H1 (cell line): ENCODE results near the gene DPM3. TPM values are rescaled to one million over a fixed set of nuclear protein-coding genes. Genes with fewer than 3 reads are reported as not detected.

Source experiments
- CTCF ChIA-PET: fragments of 300-600 bp; sonication (Branson Sonifier 250); formaldehyde crosslinking; loops from one replicate; lab custom pipeline; 2021; ENCODE audit not compliant: partially characterized antibody; lab: Charles Lee
- POLR2A ChIA-PET: fragments of 300-600 bp; sonication (Branson Sonifier 250); formaldehyde crosslinking; loops from one replicate; lab custom pipeline; 2021; ENCODE audit warnings: inconsistent platforms; ENCODE audit not compliant: partially characterized antibody; lab: Charles Lee
- DNase-seq, 2 experiments: peaks; one replicate each; pipeline versions ENCODE4 v3.0.0 to v3.0.0-alpha.2; 2010 to 2022; ENCODE audit warnings: low spot score in 2 of 2, low read depth in 1 of 2, mixed read lengths in 1 of 2
- FAIRE-seq: peaks from 2 replicates; lab custom pipeline; 2011; peaks lifted over from hg19 to GRCh38; lab: Jason Lieb, UNC
- H2AFZ ChIP-seq: 2 replicates; pipeline ENCODE4 v1.8.1; 2012; ENCODE audit warnings: low read length, inconsistent platforms
- H2AK5ac ChIP-seq: 2 replicates; pipeline ENCODE4 v1.6.1; 2013; ENCODE audit warnings: low read depth, low read length
- H2BK120ac ChIP-seq: replicated peaks from 2 replicates; pipeline ENCODE3; 2013; ENCODE audit warnings: low read depth, low read length, inconsistent platforms
- H2BK12ac ChIP-seq: 2 replicates; pipeline ENCODE4 v1.6.1; 2013; ENCODE audit warnings: low read depth, low read length
- H2BK15ac ChIP-seq: 2 replicates; pipeline ENCODE4 v1.6.1; 2013; ENCODE audit warnings: low read length
- H2BK20ac ChIP-seq: 2 replicates; pipeline ENCODE4 v1.6.1; 2013; ENCODE audit warnings: low read length
- H2BK5ac ChIP-seq: 2 replicates; pipeline ENCODE4 v1.6.1; 2013; ENCODE audit warnings: low read depth, low read length
- H3K14ac ChIP-seq: 2 replicates; pipeline ENCODE4 v1.6.1; 2013; ENCODE audit warnings: inconsistent platforms; ENCODE audit not compliant: insufficient read length
- H3K18ac ChIP-seq: 2 replicates; pipeline ENCODE4 v1.6.1; 2013; ENCODE audit warnings: low read length; ENCODE audit errors: extremely low read depth
- H3K23ac ChIP-seq: 2 replicates; pipeline ENCODE4 v1.6.1; 2013; ENCODE audit warnings: inconsistent platforms; ENCODE audit not compliant: insufficient read length
- H3K23me2 ChIP-seq: 2 replicates; pipeline ENCODE4 v1.6.1; 2013; ENCODE audit warnings: low read depth, low read length
- H3K27ac ChIP-seq: 2 replicates; pipeline ENCODE4 v1.6.1; 2011; ENCODE audit warnings: low read depth, low read length, inconsistent platforms
- H3K27me3 ChIP-seq, 4 experiments: replicated peaks in 1 of 4; 1 replicate in 1 of 4; 2 replicates in 3 of 4; pipeline versions ENCODE4 v1.6.1 to v1.8.1; 2011 to 2013; ENCODE audit warnings: low read length in 3 of 4, mild to moderate bottlenecking in 3 of 4, inconsistent platforms in 2 of 4, mixed read lengths in 2 of 4, moderate library complexity in 1 of 4; ENCODE audit not compliant: control insufficient read depth in 3 of 4, insufficient read depth in 3 of 4; ENCODE audit errors: extremely low read depth in 1 of 4
- H3K36me3 ChIP-seq, 4 experiments: 2 replicates each; pipeline versions ENCODE4 v1.6.1 to v1.8.1; 2011 to 2013; ENCODE audit warnings: mild to moderate bottlenecking in 4 of 4, low read length in 3 of 4, moderate library complexity in 2 of 4, control low read depth in 1 of 4, inconsistent platforms in 1 of 4; ENCODE audit not compliant: insufficient read depth in 4 of 4, control insufficient read depth in 2 of 4
- H3K4ac ChIP-seq: replicated peaks from 2 replicates; pipeline ENCODE3; 2013; ENCODE audit warnings: low read length, low read depth, mixed read lengths, inconsistent platforms; ENCODE audit not compliant: insufficient read length
- H3K4me1 ChIP-seq, 4 experiments: replicated peaks in 1 of 4; 1 replicate in 1 of 4; 2 replicates in 3 of 4; pipeline versions ENCODE4 v1.6.1 to v1.8.1; 2011 to 2013; ENCODE audit warnings: low read length in 3 of 4, inconsistent platforms in 2 of 4, mixed read lengths in 1 of 4; ENCODE audit not compliant: insufficient read depth in 4 of 4, control insufficient read depth in 3 of 4
- H3K4me2 ChIP-seq, 2 experiments: 2 replicates each; pipeline versions ENCODE4 v1.6.1 to v1.8.1; 2011 to 2013; ENCODE audit warnings: low read depth in 2 of 2, low read length in 2 of 2, control low read depth in 1 of 2, inconsistent platforms in 1 of 2, mild to moderate bottlenecking in 1 of 2; ENCODE audit not compliant: insufficient read depth in 1 of 2
- H3K4me3 ChIP-seq, 4 experiments: fragments of 200-600, 300-600 bp in 1 of 4; sonication (generic), shearing (Covaris generic), sonication (Bioruptor Twin) in 1 of 4; 2 replicates each; pipeline versions ENCODE4 v1.5.1 to v1.8.1; 2011 to 2016; ENCODE audit warnings: low read length in 4 of 4, low read depth in 3 of 4, control low read depth in 2 of 4, inconsistent platforms in 2 of 4, mild to moderate bottlenecking in 2 of 4, mixed read lengths in 1 of 4, moderate library complexity in 1 of 4; ENCODE audit not compliant: insufficient read depth in 2 of 4; ENCODE audit errors: extremely low read depth in 1 of 4
- H3K56ac ChIP-seq: replicated peaks from 2 replicates; pipeline ENCODE3; 2013; ENCODE audit warnings: low read depth, mild to moderate bottlenecking, mixed read lengths, low read length, inconsistent platforms; ENCODE audit not compliant: insufficient read length
- H3K79me1 ChIP-seq: 2 replicates; pipeline ENCODE4 v1.6.1; 2013; ENCODE audit warnings: low read depth, low read length, control low read depth
- H3K79me2 ChIP-seq, 2 experiments: 2 replicates each; pipeline versions ENCODE4 v1.6.1 to v1.8.1; 2012 to 2013; ENCODE audit warnings: low read length in 2 of 2, mild to moderate bottlenecking in 2 of 2, inconsistent platforms in 1 of 2; ENCODE audit not compliant: insufficient read depth in 2 of 2, control insufficient read depth in 1 of 2
- H3K9ac ChIP-seq, 4 experiments: replicated peaks in 1 of 4; 1 replicate in 1 of 4; 2 replicates in 3 of 4; pipeline versions ENCODE4 v1.6.1 to v1.8.1; 2011 to 2013; ENCODE audit warnings: low read depth in 3 of 4, low read length in 3 of 4, control low read depth in 2 of 4, mild to moderate bottlenecking in 2 of 4, moderate library complexity in 2 of 4, inconsistent platforms in 1 of 4; ENCODE audit errors: extremely low read depth in 1 of 4
- H3K9me3 ChIP-seq, 2 experiments: 2 replicates each; pipeline versions ENCODE4 v1.6.1 to v1.8.1; 2012 to 2013; ENCODE audit warnings: mild to moderate bottlenecking in 2 of 2, moderate library complexity in 2 of 2, control low read depth in 1 of 2, inconsistent platforms in 1 of 2, low read depth in 1 of 2, low read length in 1 of 2, mixed read lengths in 1 of 2; ENCODE audit not compliant: insufficient read depth in 2 of 2
- H4K20me1 ChIP-seq, 2 experiments: replicated peaks in 1 of 2; 2 replicates each; pipeline versions ENCODE3 to v1.8.1; 2011 to 2013; ENCODE audit warnings: inconsistent platforms in 2 of 2, low read length in 2 of 2, mild to moderate bottlenecking in 1 of 2; ENCODE audit not compliant: insufficient read depth in 2 of 2, control insufficient read depth in 1 of 2
- H4K5ac ChIP-seq: 2 replicates; pipeline ENCODE4 v1.6.1; 2013; ENCODE audit warnings: low read length, low read depth, mixed read lengths, inconsistent platforms; ENCODE audit not compliant: insufficient read length
- H4K8ac ChIP-seq: 2 replicates; pipeline ENCODE4 v1.8.0; 2013; ENCODE audit warnings: mild to moderate bottlenecking, moderate library complexity, low read length, inconsistent platforms; ENCODE audit not compliant: insufficient read depth; ENCODE audit errors: extremely low read depth
- H4K91ac ChIP-seq: replicated peaks from 2 replicates; pipeline ENCODE3; 2013; ENCODE audit warnings: low read length, mixed read lengths, inconsistent platforms; ENCODE audit not compliant: insufficient read length
- BRCA1 ChIP-seq: IDR thresholded peaks from 2 replicates; pipeline ENCODE4 v1.6.1; 2012; ENCODE audit warnings: low read depth, low read length, improper control_type of control experiment
- CTBP2 ChIP-seq: IDR thresholded peaks from 2 replicates; pipeline ENCODE4 v1.7.0; 2011; ENCODE audit warnings: borderline replicate concordance, mild to moderate bottlenecking, moderate library complexity, mixed read lengths, low read length; ENCODE audit not compliant: insufficient read depth, insufficient read length
- FOSL1 ChIP-seq: IDR thresholded peaks from 2 replicates; pipeline ENCODE4 v1.6.1; 2011; ENCODE audit warnings: mild to moderate bottlenecking, low read depth, low read length, moderate library complexity; ENCODE audit not compliant: insufficient read depth
- HDAC2 ChIP-seq, 2 experiments: fragments of 300-600 bp in 1 of 2; sonication (generic) in 1 of 2; IDR thresholded peaks; 2 replicates each; pipeline ENCODE4 v1.6.1; 2011 to 2012; ENCODE audit warnings: low read depth in 2 of 2, low read length in 2 of 2, mild to moderate bottlenecking in 2 of 2, moderate library complexity in 2 of 2, borderline replicate concordance in 1 of 2, inconsistent platforms in 1 of 2
- POU5F1 ChIP-seq: IDR thresholded peaks from 2 replicates; pipeline ENCODE4 v1.6.1; 2011; ENCODE audit warnings: low read depth, mild to moderate bottlenecking, low read length, moderate library complexity
- RBBP5 ChIP-seq: IDR thresholded peaks from 2 replicates; pipeline ENCODE4 v1.7.1; 2012; ENCODE audit warnings: low read depth, mild to moderate bottlenecking, inconsistent platforms, low read length, moderate library complexity, borderline replicate concordance
- RXRA ChIP-seq: IDR thresholded peaks from 2 replicates; pipeline ENCODE4 v1.6.1; 2011; ENCODE audit warnings: low read depth, mild to moderate bottlenecking, low read length, moderate library complexity; ENCODE audit not compliant: insufficient read depth
- SRF ChIP-seq: IDR thresholded peaks from 2 replicates; pipeline ENCODE4 v1.6.1; 2011; ENCODE audit warnings: mild to moderate bottlenecking, low read depth, low read length, moderate library complexity
- WGBS, 2 experiments: shearing (Covaris generic) in 1 of 2; methylation state at CpG; one replicate each; pipeline versions ENCODE4 v1.1.6 to v1.1.7; 2013 to 2015; ENCODE audit warnings: low lambda C conversion rate in 2 of 2, mixed read lengths in 2 of 2, inconsistent platforms in 1 of 2, low coverage in 1 of 2, missing lambda C conversion rate in 1 of 2; ENCODE audit not compliant: insufficient replicate concordance in 2 of 2, insufficient coverage in 1 of 2, insufficient read length in 1 of 2; ENCODE audit errors: extremely low coverage in 1 of 2, missing lambda C conversion rate in 1 of 2; 5-methylcytosine and 5-hydroxymethylcytosine counted together
- polyA plus RNA-seq, 7 experiments: library from polyadenylated mRNA; depleted of rRNA in 3 of 7; stranded (reverse) in 5 of 7; unstranded in 2 of 7; fragments of >200 nt in 5 of 7; fragments of 200-250 nt in 2 of 7; gene quantifications; 1 replicate in 5 of 7; 2 replicates in 1 of 7; 4 replicates in 1 of 7; pipeline versions ENCODE4 v1.2.1 to v1.2.3, GENCODE V29; 2011 to 2013; ENCODE audit warnings: missing spikeins in 2 of 7, mixed read lengths in 2 of 7
- total RNA-seq: library from RNA; stranded (reverse); fragmentation: NEBNext Ultra II Directional; extraction: Animal tissue kit (Norgen Biotek cat#: 25700); gene quantifications from 2 replicates; pipeline ENCODE4 v1.2.1, GENCODE V29; 2021
- TF ChIP-seq, protein P1 (sequence below): IDR thresholded peaks from 2 replicates; pipeline ENCODE4 v1.6.1; 2011; ENCODE audit warnings: low read length, improper control_type of control experiment

Gene DPM3
- total and polyA plus RNA-seq, 2 of the 8 experiments (the other 6 are each of a cell fraction or from before 2014, with no cell fraction given), result 44.8 to 227 TPM

DNA sequence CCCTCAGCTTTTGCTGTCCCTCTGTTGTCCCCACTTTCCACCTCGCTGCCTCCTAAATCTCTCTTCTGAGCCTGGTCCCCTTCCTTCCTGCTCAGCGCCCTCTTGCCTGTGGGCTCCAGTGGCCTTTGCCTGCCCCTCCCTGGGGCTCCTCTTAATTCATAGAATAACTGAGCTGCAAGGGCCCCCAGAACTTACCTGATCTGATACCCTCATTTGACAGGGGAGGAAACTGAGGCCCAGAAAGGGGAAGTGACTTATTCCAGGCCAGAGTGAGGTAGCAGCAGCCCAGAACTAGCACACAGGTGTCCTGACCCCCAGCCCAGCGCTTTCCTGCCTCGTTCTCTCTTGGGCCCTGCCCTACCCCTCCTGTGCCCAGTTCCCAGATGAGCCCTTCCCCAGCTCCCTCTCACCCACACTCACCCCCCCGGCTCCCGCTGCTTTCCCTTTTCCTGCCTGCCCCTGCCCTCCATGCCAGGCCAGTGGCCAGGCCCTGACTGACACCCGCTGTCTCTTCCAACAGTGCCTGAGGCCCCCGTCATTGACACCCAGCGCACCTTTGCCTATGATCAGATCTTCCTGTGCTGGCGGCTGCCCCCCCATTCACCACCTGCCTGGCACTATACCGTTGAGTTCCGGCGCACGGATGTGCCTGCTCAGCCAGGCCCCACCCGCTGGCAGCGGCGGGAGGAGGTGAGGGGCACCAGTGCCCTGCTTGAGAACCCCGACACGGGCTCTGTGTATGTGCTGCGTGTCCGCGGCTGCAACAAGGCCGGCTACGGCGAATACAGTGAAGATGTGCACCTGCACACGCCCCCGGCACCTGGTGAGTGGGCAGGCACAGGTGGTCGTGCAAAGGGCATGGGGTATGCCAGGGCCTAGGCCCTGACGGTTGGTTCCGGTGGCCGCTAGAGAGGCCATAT is 39.0 kb upstream of the DPM3 start:
- Histone ChIP-seq H3K18ac (no peak overlapping the region), H3K4me3 (no peak overlapping the region), H4K91ac (no peak overlapping the region), H4K5ac (no peak overlapping the region), H3K56ac (no peak overlapping the region), H4K8ac (no peak overlapping the region), H3K79me2 (peaks cover 0 to 4% of the 10 kb centered on the region in 2 experiments; a peak in 1 of 4 replicates), H3K23me2 (peaks cover 4% of the 10 kb centered on the region; the same call in 1 of the 2 replicates), H3K4ac (no peak overlapping the region), H3K79me1 (no peaks in the 10 kb centered on the region; the same call in 1 of the 2 replicates), H3K4me2 (no peak overlapping the region), H2BK5ac (no peak overlapping the region), H3K27ac (no peak overlapping the region), H2BK12ac (no peak overlapping the region), H4K20me1 (peaks cover 8 to 10% of the 10 kb centered on the region in 2 experiments), H3K27me3 (no peaks in the 10 kb centered on the region), H2BK20ac (no peak overlapping the region), H3K9ac (no peak overlapping the region), H2AFZ (no peak overlapping the region), H3K36me3 (peaks cover 15 to 49% (median 33%) of the 10 kb centered on the region in 4 experiments), H2AK5ac (no peak overlapping the region), H2BK15ac (no peak overlapping the region), H3K23ac (no peak overlapping the region), H2BK120ac (no peak overlapping the region), H3K4me1 (peaks cover 0 to 18% (median 8%) of the 10 kb centered on the region in 4 experiments; a peak in 5 of 7 replicates), H3K14ac (no peak overlapping the region), H3K9me3 (no peaks in the 10 kb centered on the region)
- WGBS, 2 experiments, result 94% methylated on average over 30 of the region's 31 CpGs; no CpG with 5 or more reads in 1 of the 2 experiments
- ChIA-PET POLR2A (interaction anchor here (1.6 to 20.5 kb wide), 2 partner anchors 22 to 45 kb away, joined by 3 to 512 read pairs; partner anchors contain the start of genes MTX1 and THBS3), CTCF (interaction anchor here (1.8 to 7.9 kb wide), 2 partner anchors 15 to 28 kb away, joined by 4 to 107 read pairs; partner anchors contain the start of gene THBS3)
- no peak for FAIRE-seq
- no peak for DNase-seq
- TF ChIP-seq RBBP5 (no peak), SRF (no peak), HDAC2 (IDR thresholded peaks at IDR 0.05; ENCODE audit: borderline replicate concordance in 1 of 2, low read depth in 2 of 2, low read length in 2 of 2) (no peak), POU5F1 (no peak), BRCA1 (no peak), FOSL1 (no peak), CTBP2 (no peak), RXRA (no peak)
- TF ChIP-seq, protein P1, sequence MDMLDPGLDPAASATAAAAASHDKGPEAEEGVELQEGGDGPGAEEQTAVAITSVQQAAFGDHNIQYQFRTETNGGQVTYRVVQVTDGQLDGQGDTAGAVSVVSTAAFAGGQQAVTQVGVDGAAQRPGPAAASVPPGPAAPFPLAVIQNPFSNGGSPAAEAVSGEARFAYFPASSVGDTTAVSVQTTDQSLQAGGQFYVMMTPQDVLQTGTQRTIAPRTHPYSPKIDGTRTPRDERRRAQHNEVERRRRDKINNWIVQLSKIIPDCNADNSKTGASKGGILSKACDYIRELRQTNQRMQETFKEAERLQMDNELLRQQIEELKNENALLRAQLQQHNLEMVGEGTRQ, result no peak
